GM19035 (cell line): ENCODE measurements around the gene ACCS.
A peak's percentile ranks its signal among the peaks of the same experiment; 100 is the strongest.

Source experiments
- ATAC-seq: cut with Tn5 transposase; IDR thresholded peaks from one replicate; pipeline ENCODE4 v1.9.1; 2021; ENCODE audit not compliant: unreplicated experiment

ACCS gene

GRCh38 chr11:44065841-44066731, at the start of gene ACCS:
ACCS (plus strand) TSS chr11:44066270; CDS start chr11:44067628, 1,358 bp downstream.
- ATAC-seq = peak; percentile 94

- no peak for ATAC-seq
Observed at GRCh38 chr11:44016546-44017442, 49.3 kb upstream of the ACCS start.

GRCh38 chr11:44017443-44018126, 48.5 kb upstream of the ACCS start:
- no peak for ATAC-seq

- ATAC-seq = no peak
Observed at GRCh38 chr11:44018127-44018521, 47.9 kb upstream of the ACCS start.

GRCh38 chr11:44018829-44019228, 47.2 kb upstream of the ACCS start:
- no peak for ATAC-seq

- no peak for ATAC-seq
Observed at GRCh38 chr11:44024977-44025376, 41.1 kb upstream of the ACCS start.

- no peak for ATAC-seq
Observed at GRCh38 chr11:44025727-44026126, 40.3 kb upstream of the ACCS start.

GRCh38 chr11:44028401-44028800, 37.7 kb upstream of the ACCS start:
- no peak for ATAC-seq

GRCh38 chr11:44028816-44029506, 37.1 kb upstream of the ACCS start:
- ATAC-seq = no peak

- ATAC-seq = no peak
Observed at GRCh38 chr11:44029507-44029845, 36.6 kb upstream of the ACCS start.

- no peak for ATAC-seq
Observed at GRCh38 chr11:44029977-44030911, 35.8 kb upstream of the ACCS start.

GRCh38 chr11:44030996-44031395, 35.1 kb upstream of the ACCS start:
- no peak for ATAC-seq

- no peak for ATAC-seq
Observed at GRCh38 chr11:44031549-44031948, 34.5 kb upstream of the ACCS start.

GRCh38 chr11:44032299-44033085, 33.6 kb upstream of the ACCS start:
- ATAC-seq = no peak

GRCh38 chr11:44033411-44033850, 32.6 kb upstream of the ACCS start:
- no peak for ATAC-seq

- ATAC-seq = no peak
Observed at GRCh38 chr11:44033856-44034255, 32.2 kb upstream of the ACCS start.

- ATAC-seq = no peak
Observed at GRCh38 chr11:44034639-44035038, 31.4 kb upstream of the ACCS start.

- peak; percentile 79 for ATAC-seq
Observed at GRCh38 chr11:44036811-44037657, 29.0 kb upstream of the ACCS start.
